Hypothalamus (tissue), 51 donors: ENCODE measurements around the gene MYOZ3.

ENCODE experiments used
- DNase-seq, 51 donors: peaks; one replicate each; lab custom pipeline; 2025; lab: John Stamatoyannopoulos, UW

Gene MYOZ3, protein sequence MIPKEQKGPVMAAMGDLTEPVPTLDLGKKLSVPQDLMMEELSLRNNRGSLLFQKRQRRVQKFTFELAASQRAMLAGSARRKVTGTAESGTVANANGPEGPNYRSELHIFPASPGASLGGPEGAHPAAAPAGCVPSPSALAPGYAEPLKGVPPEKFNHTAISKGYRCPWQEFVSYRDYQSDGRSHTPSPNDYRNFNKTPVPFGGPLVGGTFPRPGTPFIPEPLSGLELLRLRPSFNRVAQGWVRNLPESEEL

DNA sequence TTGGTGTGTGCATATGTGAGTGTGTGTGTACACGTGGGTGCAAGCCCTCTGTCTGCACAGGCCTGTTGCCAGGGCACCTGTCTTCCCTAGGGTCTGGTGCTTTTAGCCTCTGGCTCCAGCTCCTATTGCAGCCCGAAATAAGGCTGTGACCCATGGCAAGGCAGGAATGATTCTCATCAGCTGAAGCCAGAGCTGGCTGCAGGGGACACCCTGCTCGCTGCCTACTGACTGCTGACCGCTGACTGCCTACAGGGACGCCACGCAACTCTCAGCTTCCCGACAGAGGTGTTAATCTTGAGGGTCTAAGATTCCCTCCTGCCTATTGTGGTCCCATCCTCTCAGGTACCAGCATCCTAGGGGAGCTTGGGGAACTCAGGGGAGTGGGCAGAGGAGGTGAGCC lies at the start of gene MYOZ3:
TSS of gene MYOZ3 (plus strand) at position 166 of the 400 bp plus-strand sequence. CDS start 1,691 bp downstream, outside the sequence.
- no peak for DNase-seq

DNA sequence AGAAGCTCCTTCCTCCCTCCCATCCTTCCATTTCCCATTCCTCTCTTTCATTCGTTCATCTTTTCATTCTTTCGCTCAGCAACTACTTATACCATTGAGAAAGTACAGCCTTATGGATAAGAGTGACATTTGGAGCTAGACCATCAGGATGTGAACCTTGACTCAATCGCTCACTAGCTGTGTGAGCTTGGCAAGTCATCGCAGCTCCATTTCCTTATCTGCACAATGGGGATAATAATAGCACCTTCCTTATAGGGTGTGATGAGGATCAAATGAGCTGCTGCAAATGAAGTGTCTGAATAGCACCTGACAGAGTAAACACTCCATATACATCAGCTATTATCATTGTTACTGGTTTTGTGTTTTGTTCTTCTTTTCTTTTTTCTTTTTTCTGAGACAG lies 48.6 kb upstream of the MYOZ3 start:
- no peak for DNase-seq

DNA sequence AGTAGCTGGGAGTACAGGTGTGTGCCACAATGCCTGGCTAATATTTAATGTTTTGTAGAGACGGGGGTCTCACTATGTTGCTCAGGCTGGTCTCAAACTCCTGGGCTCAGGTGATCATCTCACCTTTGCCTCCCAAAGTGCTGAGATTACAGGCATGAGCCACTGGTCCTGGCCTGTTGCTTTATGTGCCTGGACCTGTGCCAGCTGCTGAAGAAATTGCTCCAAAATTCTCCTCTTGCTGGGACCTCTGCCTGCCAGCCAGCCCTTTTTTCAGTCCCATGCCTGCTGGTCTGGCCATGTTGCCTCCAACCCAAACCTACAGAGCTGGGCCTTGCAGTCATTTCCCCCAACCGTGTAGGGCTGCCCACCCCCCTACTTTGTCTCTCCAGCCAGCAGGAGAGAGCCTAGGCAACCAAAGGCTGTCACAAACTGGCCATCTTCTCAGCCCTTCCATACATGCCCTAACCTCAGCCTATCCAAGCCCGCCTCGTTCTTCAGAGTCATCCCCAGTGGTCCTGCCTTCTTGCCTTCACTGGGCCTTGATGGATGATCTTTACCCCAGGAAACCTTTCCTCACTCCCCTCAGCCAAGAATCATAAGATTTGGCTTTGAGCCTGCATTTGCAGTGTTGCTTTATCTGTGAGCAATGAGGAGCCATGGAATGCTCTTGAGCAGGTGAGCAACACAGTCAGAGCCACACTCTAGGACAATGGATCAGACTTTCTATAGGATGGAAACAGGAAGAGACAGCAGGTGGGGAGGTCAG lies 48.0 kb upstream of the MYOZ3 start:
- DNase-seq, result no peak

DNA sequence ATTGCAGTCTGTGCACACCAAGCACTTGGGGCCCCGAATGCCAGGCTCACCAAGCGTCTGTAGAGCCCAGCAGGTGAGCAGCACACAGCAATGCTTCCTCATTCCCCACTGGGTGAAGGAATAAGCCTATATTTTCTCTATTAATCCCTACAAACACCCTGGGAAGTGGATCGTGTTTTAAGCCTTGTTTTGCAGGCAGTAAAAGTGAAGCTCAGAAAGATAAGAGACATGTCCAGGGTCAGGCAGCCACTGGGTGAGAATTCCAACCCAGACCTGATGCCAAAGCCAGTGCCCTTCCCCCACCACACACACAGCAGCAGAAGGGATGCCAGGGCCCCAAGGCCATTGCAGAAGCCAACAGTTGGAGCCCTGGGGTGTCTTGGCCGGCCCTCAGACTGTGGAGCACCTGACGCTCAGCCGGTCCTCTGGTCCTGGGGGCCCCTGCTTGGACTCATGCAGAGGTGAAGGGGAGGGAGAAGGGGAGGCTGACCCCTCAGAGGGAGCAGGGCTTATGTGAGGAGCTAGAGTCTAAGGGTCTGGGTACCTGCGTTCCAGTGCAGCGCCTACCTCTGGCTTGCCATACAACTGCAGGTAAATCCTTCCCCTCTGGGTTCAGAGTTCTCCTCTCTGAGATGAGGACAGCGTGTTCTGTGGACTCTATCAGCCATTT lies 46.9 kb upstream of the MYOZ3 start:
- DNase-seq, result no peak

DNA sequence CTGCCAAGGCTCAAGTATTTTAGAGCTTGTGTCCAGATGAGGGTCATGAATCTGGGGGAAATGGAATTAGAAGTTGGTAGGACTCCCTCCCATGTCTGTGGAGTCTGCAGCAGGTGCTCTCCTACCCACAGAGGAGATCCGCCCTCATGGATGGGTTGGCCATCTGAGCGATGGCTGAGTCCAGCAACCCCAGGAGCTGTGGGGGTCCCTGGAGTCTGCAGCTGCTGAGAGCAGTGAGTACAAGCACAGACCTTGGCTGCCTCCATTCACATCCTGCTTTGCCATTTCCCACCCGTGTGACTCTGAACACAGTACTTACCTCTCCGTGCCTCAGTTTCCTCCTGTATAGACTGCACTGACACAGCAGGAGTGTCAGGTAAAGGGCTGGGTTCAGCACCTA lies 46.4 kb upstream of the MYOZ3 start:
- no peak for DNase-seq

DNA sequence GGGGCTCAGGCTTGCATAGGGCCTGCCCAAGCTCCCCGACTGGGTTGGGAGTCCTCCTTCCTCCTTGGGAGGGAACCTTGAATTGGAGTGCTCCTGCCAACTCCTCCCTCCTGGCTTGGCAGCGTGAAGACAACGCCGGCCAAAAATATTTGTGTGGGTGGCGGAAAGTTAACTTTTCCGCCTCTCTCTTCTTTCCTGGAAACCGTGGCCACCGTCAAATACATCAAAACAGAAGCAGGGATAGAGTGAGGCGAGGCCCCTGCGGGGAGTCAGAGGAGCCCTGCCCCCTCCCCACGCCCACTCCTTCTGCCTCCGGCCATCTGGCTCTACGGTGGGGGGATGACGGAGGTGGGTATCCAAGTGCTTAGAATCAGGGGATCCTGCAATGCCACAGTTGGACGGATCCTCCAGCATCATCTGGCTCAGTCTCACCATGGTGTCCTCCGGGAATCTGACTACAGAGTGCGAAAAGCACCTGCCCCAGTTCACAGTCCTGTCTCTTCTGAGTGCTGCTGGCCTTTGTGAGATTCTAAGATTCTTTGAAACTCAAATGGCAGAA lies 45.8 kb upstream of the MYOZ3 start:
- DNase-seq, result no peak

DNA sequence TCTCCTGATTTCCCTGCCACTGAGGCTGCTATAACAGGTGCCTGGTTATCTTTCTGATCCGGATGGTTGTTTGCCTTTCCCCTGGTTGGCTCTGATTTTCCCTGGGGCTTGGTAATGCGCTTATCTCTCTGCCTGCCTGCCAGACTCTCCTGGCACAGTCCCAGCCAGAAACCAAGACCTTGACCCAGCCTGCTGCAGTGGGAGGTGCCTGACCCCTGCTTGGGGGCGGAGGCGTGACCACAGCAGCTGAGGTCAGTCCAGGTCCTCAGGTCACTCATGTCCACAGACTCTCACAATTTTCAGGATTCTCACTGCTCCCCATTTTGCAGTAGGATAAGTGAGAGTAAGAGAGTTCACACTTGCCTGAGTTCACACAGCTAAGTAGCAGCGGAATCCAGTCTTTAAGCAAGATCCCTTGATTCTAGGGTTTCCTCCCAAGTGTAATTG lies 45.0 kb upstream of the MYOZ3 start:
- DNase-seq, result no peak

DNA sequence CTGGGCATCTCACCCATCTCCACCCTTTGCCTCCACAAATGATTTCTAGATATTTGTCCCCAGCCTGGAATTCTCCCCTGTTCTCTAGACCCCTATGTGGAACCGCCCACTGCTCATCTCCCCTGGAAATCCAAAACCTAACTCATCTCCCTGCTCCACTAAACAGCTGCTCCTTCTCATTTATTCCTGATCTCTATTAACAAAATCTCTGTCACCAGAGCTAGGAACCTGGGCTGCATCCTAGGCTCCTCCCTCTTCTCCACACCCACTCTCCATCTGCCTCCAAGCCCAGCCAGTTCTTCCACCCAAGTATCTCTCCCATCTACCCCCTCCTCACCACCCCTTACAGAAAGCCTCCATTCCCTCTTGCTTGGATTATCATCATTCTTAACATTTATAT lies 44.5 kb upstream of the MYOZ3 start:
- DNase-seq, result peak in 1 of 51 donors; percentile 14

DNA sequence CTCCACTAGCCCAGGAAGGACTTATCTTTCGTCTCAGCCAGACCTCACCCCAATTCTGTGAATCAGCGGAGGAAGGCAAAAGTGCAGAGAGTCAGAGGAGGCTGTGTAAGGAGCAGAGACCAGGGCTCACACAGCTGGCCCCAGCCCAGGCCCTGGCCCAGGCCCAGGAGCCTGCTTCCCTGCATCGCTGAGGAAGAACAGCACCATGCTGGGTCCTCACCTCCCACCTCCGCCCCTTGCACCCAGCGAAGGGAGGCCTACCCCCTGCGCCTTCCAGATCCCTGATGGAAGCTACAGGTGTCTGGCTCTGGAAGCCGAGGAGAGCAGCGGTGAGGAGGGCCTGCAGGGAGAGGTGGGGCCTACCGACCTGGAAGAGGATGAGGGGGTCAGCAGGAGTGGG lies 42.9 kb upstream of the MYOZ3 start:
- no peak for DNase-seq

DNA sequence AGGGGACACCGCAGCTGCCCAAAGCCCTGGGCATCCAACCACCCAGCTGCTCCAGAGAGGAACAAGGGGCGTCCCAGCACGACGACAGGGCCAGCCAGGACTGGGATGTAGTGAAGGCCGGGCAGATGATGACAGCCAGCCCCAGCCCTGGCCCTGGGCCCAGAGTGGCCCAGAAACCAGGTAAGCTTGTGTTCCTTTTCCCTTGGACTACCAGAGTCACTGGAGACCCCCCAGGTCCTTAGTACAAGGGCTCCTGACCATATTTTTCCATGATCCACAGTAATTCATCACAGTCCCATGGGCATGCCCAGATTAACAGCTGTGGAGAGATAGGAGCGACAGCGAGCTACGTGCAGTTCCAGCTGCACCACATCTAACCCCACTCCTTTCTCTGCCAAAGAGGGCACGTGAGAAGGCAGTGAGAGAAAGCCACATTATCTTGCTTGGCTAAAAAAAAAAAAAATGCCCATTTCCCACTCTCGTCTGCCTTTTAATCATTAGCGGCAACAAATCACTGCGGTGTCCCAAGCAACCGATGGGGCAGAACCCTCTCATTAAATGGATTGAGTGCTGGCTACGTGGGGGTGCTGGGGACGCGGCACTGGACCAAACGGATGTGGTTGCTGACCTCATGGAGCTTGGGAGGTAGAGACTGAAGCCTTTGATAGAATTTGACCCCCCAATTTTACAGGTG lies 42.3 kb upstream of the MYOZ3 start:
- DNase-seq, result peak in 1 of 51 donors; percentile 8

DNA sequence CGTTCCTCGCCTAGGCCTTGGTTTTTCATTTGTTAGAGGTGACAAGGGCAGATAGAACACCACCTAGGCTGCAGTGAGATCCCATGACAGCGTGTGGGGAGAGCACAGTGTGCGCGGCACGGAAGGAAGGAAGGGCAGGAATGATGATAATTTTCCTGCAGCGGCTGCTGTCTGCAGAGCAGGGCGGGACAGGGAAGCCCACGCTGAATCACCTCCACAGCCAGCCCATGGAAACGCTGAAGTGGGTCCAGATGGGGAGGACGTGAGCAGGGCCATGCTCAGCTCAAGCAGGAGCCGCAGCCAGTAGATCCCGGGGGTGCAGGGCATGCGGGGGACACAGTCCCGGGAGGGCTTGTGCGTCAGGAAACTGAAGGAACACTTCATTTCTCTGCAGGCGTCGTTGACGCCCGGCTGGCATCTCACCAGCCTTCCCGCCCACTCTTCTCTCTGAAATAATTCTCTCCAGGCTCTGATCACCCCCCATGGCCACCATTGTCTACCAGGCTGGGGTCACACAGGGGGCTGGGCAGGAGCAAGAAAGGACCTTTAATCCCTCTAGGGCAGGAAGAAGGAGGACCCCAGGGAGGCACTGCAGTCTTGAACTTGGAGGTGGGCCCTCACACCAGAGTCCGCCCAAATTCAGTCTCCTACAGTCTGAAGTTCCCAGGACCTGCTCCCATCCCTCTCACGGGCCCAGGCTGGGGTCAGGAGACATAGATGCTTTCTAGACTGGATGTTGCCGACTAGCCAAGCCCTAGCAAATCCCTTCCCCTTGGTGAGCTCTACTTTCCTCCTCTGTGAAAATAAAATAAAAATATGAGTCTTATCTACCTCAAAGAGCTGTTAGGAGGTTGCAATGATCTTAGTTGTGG lies 41.5 kb upstream of the MYOZ3 start:
- DNase-seq, result peak in 1 of 51 donors; percentile 63

DNA sequence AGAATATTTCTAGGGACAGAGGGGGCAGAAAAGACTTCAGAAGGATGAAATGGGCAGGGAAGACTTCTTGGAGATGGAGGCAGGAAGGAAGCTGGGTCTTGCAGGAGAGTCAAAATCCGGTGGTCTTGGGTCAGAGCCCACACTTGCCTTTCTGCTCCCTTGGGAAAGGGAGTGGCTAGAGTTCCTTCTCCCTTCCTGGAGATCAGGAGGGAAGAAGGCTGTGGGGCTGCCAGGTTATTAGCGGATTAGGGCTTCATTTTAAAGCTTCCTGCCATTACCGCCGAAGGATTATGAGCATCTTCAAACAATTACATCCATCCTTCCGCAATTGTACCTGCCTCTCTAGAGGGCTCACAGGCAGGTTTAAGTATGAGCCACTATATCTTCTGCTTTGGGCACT lies 39.8 kb upstream of the MYOZ3 start:
- DNase-seq, result no peak

DNA sequence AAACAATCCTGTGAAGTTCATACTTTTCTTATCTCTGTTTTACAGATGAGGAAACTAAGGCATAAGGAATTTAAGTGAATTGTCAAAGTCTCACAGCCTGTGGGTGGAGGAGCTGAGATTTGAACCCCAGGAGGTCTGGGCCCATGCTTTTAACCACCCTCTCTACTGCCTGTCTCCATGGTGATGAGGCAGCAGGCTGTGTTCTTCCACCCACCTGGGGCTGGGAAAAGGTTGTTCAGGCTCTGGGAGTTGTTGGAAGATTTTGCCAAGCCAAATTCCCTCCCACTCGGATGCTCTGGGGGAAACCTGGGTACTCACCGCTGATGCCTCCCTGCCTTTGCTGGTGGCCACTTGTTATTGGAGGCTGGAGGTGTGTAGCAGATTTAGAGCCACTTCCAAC lies 38.9 kb upstream of the MYOZ3 start:
- DNase-seq, result peak in 1 of 51 donors; percentile 41

DNA sequence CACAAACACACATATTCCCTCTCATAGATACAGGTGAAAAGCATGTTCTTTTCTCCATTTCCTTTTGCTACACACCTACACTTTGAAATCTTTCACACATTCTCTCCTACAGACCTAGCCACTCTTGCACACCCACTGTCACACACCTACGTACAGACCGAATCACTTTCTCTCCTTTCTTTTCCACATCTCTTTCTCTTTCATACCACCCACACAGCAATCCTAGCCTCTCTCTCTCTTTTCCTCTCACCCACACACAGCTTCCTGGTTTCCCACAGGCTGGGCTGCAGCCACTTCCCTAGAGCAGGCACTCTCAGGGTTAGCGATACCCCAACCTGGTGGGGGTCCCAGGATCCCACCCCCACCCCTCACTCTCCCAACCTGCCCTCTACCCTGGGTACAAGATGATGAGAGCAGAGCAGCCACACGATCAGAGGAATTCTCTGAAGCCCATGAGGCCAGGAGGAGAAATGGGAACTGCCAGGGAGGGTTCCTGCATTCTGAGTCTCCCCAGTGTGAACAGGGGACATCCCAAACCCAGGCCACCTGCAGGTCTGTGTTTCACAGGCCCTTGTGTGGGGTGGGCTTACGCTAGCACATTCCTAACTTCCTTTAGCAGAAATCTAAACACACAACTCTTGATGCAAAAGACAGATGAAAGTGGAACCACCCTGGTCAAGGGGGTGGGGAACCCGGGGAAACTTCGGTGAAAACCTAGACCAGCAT lies 37.7 kb upstream of the MYOZ3 start:
- DNase-seq, result peak in 1 of 51 donors; percentile 44

DNA sequence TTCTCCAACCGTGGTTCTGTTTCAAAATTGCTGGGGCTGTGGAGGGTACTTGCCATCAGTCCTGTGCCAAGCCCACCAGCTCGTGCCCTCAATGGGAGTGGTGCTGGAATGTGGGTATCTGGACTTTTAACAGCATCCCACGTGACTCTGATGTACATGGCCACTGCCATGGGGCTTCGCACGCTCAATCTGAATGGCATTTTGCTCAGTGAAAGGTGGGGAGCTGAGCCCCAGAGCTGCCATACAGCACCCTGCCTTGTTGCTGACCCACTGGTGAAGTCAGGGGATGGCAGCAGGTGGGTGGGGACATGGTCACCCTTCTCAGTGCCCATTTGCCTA lies 37.2 kb upstream of the MYOZ3 start:
- no peak for DNase-seq

DNA sequence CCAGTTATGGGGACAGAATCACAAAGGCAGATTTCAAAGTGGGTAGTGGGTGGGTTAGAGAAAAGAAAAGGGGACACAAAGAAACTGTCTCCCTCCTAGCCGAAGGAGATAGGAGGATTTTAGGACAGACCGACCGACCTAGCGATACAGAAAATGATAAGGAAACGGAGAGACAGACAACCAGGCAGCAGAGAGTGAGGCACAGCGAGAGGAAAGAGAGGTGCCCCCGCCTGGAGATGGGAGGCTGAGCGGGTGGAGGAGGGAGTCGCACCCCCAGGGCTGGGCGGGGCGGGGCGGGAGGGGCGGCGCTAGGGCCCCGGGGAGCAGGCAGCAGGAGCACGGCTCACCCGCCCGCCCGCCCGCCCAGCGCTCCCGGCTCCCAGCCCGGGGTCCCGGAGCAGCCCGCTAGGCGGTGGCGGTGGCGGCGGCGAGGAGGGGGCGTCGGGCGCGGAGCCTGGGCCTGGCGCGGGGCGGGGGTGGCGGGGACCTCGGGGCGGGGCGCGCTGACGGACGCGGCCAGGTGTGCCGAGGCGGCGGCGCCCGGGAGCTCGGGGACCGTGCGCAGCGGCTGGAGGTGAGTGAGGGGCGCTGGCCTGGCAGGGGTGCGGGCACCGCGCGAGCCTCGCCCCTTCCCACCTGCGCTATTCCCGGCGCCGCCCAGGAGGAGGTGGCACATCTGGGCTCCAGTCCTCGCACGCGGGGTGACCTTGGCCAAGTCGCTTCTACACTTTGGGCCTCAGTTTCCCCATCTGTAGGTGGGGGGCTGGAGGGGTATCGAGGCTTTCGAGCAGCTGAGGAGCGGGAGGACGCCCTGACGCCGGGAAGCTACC lies 36.5 kb upstream of the MYOZ3 start:
- DNase-seq, result peak in 10 of 51 donors; percentile 26 to 54 (median 34)

DNA sequence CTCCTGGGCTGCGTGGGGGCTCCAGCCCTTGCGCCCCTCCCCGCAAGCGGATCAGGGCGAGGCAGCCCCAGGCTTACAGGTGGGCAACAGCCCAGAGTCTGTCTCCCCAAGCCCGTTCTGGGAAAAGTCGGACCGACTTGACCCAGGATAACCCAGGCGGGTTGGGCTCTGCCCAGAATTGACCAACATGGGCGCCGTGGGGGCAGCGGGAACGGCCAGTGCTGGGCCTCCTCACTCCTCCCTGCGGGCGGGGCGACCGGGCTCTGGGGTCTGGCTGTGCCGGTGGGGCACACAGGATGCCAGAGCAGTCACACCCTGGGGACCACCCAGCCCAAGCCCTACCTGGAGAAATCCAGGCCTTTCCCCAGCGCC lies 35.9 kb upstream of the MYOZ3 start:
- DNase-seq, result peak in 3 of 51 donors; percentile 12 to 23 (median 18)
